Peyer's patch (tissue), 4 donors: ENCODE measurements around the gene ANKEF1. TPM values are rescaled to one million over a fixed set of nuclear protein-coding genes. Genes with fewer than 3 reads are reported as not detected.

Experiments used
- DNase-seq, 3 donors: peaks; one replicate each; pipeline ENCODE4 v3.0.0-alpha.2; 2017 to 2019
- H3K27ac ChIP-seq, 4 donors: fragments of 200-600 bp; sonication (generic); one replicate each; pipeline ENCODE4 v1.5.1; 2016 to 2019
- H3K27me3 ChIP-seq, 2 donors: fragments of 200-600 bp; sonication (generic); one replicate each; pipeline ENCODE4 v1.5.1; 2019
- H3K36me3 ChIP-seq, 3 donors: fragments of 200-600 bp; sonication (generic); one replicate each; pipeline ENCODE4 v1.5.1; 2016 to 2019
- H3K4me1 ChIP-seq, 4 donors: fragments of 200-600 bp; sonication (generic); one replicate each; pipeline ENCODE4 v1.5.1; 2016 to 2019
- H3K4me3 ChIP-seq, 4 donors: fragments of 200-600 bp; sonication (generic); 1 replicate in 3 of 4; 2 replicates in 1 of 4; pipeline ENCODE4 v1.5.1; 2016 to 2019; ENCODE audit warnings: mild to moderate bottlenecking in 1 of 4
- H3K9me3 ChIP-seq, 4 donors: fragments of 200-600 bp; sonication (generic); one replicate each; pipeline ENCODE4 v1.5.1; 2016 to 2019; ENCODE audit warnings: mild to moderate bottlenecking in 1 of 4
- POLR2A ChIP-seq, 2 donors: fragments of 450-650 bp; IDR thresholded peaks; one replicate each; pipeline ENCODE4 v1.5.1; 2017; ENCODE audit warnings: antibody characterized with exemption in 2 of 2, mild to moderate bottlenecking in 2 of 2, moderate library complexity in 2 of 2
- total RNA-seq, 4 donors: library from RNA; depleted of rRNA; stranded (reverse); fragments of >200 nt; gene quantifications; one replicate each; pipeline ENCODE4 v1.1.0, GENCODE V29; 2016
- TF ChIP-seq, protein P1 (sequence below), 6 experiments: fragments of 450-650 bp in 4 of 6; fragments of 200-600 bp in 2 of 6; sonication (generic) in 1 of 6; IDR thresholded peaks; one replicate each; pipeline ENCODE4 v1.5.1; 2017 to 2019; ENCODE audit warnings: antibody characterized with exemption in 6 of 6, mild to moderate bottlenecking in 3 of 6, moderate library complexity in 1 of 6

Gene ANKEF1
- total RNA-seq, 4 donors from 2014 or later: 3.3 to 10.2 (median 4.4) TPM

DNA sequence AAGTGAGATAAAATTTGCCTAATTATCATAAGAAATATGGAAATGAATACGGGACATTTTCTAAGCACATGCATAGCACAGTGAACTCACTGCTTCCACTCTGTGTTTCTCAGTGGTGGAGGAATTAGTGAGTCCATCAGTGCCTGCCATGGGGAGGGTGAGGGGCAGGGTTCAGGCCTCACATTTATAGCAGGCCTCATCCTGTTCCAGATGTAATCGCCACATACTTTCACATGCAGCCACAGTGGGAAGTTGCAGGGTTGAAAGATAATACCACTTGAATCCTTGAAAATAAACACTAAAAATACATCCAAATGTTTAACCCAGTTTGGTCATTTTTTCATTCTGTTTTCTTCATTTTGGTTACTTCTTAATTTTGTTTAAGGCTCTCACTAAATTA is 29.9 kb upstream of the ANKEF1 start:
- DNase-seq: no peak
- Histone ChIP-seq H3K4me1 (no peaks in the 10 kb centered on the region), H3K27me3 (no peaks in the 10 kb centered on the region), H3K36me3 (no peaks in the 10 kb centered on the region), H3K9me3 (no peaks in the 10 kb centered on the region), H3K4me3 (no peak overlapping the region), H3K27ac (no peak overlapping the region)
- TF ChIP-seq, protein P1, sequence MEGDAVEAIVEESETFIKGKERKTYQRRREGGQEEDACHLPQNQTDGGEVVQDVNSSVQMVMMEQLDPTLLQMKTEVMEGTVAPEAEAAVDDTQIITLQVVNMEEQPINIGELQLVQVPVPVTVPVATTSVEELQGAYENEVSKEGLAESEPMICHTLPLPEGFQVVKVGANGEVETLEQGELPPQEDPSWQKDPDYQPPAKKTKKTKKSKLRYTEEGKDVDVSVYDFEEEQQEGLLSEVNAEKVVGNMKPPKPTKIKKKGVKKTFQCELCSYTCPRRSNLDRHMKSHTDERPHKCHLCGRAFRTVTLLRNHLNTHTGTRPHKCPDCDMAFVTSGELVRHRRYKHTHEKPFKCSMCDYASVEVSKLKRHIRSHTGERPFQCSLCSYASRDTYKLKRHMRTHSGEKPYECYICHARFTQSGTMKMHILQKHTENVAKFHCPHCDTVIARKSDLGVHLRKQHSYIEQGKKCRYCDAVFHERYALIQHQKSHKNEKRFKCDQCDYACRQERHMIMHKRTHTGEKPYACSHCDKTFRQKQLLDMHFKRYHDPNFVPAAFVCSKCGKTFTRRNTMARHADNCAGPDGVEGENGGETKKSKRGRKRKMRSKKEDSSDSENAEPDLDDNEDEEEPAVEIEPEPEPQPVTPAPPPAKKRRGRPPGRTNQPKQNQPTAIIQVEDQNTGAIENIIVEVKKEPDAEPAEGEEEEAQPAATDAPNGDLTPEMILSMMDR (IDR thresholded peaks at IDR 0.05): no peak
- TF ChIP-seq POLR2A (IDR thresholded peaks at IDR 0.05): no peak

DNA sequence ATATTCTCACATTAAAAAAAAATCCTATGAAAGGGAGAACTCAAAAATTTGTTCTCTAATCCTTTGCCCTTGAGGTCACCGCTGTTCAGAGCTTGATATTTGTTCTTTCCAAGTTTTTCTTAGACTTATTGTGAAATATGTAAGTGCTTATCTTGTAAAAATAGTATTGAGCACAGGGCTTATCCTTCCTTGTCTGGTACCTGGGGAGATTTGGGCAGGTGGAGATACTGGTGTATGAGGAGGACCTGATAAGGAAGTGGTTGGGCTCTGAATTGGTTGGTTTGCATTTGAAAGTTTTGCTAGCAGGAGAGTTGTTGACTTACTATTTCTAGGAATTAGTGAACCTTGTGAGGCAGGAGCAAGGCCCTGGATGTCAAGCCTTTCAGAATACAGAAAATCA is 28.9 kb upstream of the ANKEF1 start:
- DNase-seq: no peak
- Histone ChIP-seq H3K4me3 (no peak overlapping the region), H3K36me3 (no peaks in the 10 kb centered on the region), H3K27ac (no peak overlapping the region), H3K4me1 (no peaks in the 10 kb centered on the region), H3K9me3 (no peaks in the 10 kb centered on the region), H3K27me3 (no peaks in the 10 kb centered on the region)
- no peak for TF ChIP-seq POLR2A (IDR thresholded peaks at IDR 0.05)

DNA sequence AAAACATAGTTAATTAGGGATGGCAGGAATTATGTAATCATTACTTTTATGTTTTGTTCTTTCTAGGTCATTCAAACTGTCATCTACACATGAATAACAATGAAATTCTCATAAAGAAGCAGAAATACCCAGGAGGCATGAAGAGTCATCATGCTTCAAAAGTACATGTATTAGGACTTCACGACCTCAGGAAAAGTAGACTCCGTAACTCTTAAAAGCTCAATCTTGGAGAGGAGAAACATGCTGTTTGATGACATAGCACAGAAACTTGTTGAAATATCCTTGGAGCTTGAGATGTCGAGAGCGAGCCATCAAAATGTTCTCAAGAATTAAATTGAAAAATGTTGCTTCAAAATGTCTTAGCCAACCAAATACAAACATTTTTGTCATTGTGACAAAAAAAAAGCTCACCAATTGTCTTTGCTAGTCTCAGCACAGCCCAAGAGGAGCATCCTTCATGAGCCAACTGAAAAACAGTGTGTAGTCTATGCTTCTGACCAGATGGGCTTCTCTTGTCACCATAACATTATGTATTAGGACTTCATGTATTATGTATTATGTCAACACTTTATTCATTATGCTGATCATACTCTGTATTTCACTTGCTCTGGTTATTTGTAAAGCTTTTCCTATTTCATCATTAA is 28.2 kb upstream of the ANKEF1 start:
- TF ChIP-seq, protein P1 (IDR thresholded peaks at IDR 0.05): no peak
- no peak for TF ChIP-seq POLR2A (IDR thresholded peaks at IDR 0.05)
- no peak overlapping the region for H3K4me3 ChIP-seq
- no peaks in the 10 kb centered on the region for H3K27me3 ChIP-seq
- H3K36me3 ChIP-seq: no peaks in the 10 kb centered on the region
- H3K27ac ChIP-seq: no peak overlapping the region
- H3K4me1 ChIP-seq: no peaks in the 10 kb centered on the region
- DNase-seq: no peak
- no peaks in the 10 kb centered on the region for H3K9me3 ChIP-seq

DNA sequence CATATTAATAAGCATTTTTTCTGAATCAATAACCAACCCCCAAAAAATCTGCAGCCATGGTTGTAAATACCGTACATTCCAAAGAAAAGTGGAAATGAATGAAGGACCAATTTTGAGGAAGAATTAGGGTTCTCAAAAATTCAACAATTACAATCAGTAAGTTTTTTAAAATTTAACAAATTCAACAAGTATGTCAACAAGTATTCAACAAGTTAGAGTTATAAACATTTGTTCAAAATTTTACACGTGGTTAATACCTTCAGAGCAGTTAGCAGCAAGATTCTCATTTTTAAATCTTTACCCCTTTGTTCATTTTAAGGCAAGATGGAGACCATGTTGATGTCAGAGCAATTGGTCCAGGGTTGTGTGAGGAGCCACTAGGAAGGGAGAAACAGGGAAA is 27.6 kb upstream of the ANKEF1 start:
- no peak for TF ChIP-seq POLR2A (IDR thresholded peaks at IDR 0.05)
- TF ChIP-seq, protein P1 (IDR thresholded peaks at IDR 0.05): no peak
- Histone ChIP-seq H3K9me3 (no peaks in the 10 kb centered on the region), H3K4me3 (no peak overlapping the region), H3K4me1 (no peaks in the 10 kb centered on the region), H3K27ac (no peak overlapping the region), H3K27me3 (no peaks in the 10 kb centered on the region), H3K36me3 (no peaks in the 10 kb centered on the region)
- DNase-seq: no peak

DNA sequence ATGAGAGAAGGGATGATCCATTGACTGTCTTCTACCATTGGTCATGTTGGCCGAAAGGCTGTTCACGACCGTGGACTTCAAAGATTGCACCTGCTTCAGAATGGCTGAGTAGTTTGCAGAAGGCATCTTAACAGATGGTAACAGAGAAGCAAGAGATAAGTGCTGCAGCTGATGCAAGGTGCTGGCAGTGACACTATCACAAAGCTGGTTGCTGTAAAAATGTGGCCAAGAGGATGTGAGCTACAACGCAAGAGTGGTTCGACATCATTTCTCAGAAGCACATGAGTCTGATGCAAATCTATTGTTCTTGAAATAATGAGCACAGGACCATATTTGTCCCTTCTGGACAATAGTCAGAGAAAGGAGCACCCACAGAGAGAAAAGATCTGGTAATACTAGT is 27.0 kb upstream of the ANKEF1 start:
- no peak overlapping the region for H3K27ac ChIP-seq
- TF ChIP-seq, protein P1 (IDR thresholded peaks at IDR 0.05): no peak
- no peak for TF ChIP-seq POLR2A (IDR thresholded peaks at IDR 0.05)
- no peak overlapping the region for H3K4me3 ChIP-seq
- H3K27me3 ChIP-seq: no peaks in the 10 kb centered on the region
- H3K9me3 ChIP-seq: no peaks in the 10 kb centered on the region
- H3K36me3 ChIP-seq: no peaks in the 10 kb centered on the region
- DNase-seq: no peak
- no peaks in the 10 kb centered on the region for H3K4me1 ChIP-seq

DNA sequence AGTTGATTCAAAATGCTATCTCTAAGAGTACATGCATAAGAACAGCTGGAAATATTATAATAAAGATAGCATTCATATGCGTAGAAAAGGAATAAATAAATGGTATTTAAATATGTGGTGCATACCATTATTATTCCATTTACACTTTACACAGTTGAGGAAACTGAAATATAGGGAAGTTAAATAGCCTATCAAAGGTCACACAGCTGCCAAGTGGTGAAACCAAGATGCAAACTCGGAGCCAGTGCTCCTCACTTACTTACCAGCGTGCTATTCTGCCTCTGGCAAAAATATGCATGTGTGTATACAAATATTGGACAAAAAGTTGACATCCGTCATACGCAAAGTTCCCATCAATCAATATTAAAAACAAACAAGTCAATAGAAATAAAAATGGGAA is 22.3 kb upstream of the ANKEF1 start:
- no peak for DNase-seq
- no peaks in the 10 kb centered on the region for H3K27me3 ChIP-seq
- TF ChIP-seq, protein P1 (IDR thresholded peaks at IDR 0.05): no peak
- TF ChIP-seq POLR2A (IDR thresholded peaks at IDR 0.05): no peak
- H3K36me3 ChIP-seq: no peaks in the 10 kb centered on the region
- no peak overlapping the region for H3K4me3 ChIP-seq
- no peak overlapping the region for H3K27ac ChIP-seq
- H3K9me3 ChIP-seq: no peaks in the 10 kb centered on the region
- H3K4me1 ChIP-seq: no peaks in the 10 kb centered on the region
